H1 (cell line): ENCODE measurements around the gene MCF2L2.

Source experiments
- CHD2 ChIP-seq: IDR thresholded peaks from 2 replicates; pipeline ENCODE4 v1.6.1; 2012; ENCODE audit warnings: low read length, improper control_type of control experiment
- EZH2 ChIP-seq: fragments of 200-600 bp; sonication (generic); IDR thresholded peaks from 2 replicates; pipeline ENCODE4 v1.7.1; 2012; ENCODE audit warnings: low read depth, mild to moderate bottlenecking, moderate library complexity, low read length, inconsistent platforms; ENCODE audit not compliant: severe bottlenecking
- JUND ChIP-seq: IDR thresholded peaks from 2 replicates; pipeline ENCODE4 v1.6.1; 2011; ENCODE audit warnings: mild to moderate bottlenecking, improper control_type of control experiment, low read length
- MAFK ChIP-seq: IDR thresholded peaks from 2 replicates; pipeline ENCODE4 v1.6.1; 2012; ENCODE audit warnings: low read depth, mild to moderate bottlenecking, improper control_type of control experiment, low read length
- POLR2AphosphoS5 ChIP-seq: IDR thresholded peaks from 2 replicates; pipeline ENCODE4 v1.6.1; 2011; ENCODE audit warnings: low read depth, low read length
- RFX5 ChIP-seq: IDR thresholded peaks from 2 replicates; pipeline ENCODE4 v1.6.1; 2011; ENCODE audit warnings: low read depth, low read length, improper control_type of control experiment, borderline replicate concordance
- SRF ChIP-seq: IDR thresholded peaks from 2 replicates; pipeline ENCODE4 v1.6.1; 2011; ENCODE audit warnings: mild to moderate bottlenecking, low read depth, low read length, moderate library complexity
- ZNF274 ChIP-seq: IDR thresholded peaks from 2 replicates; pipeline ENCODE4 v1.7.0; 2012; ENCODE audit warnings: low read length, borderline replicate concordance; ENCODE audit errors: extremely low read depth
- TF ChIP-seq, protein P1 (sequence below), 3 experiments: IDR thresholded peaks; 1 replicate in 2 of 3; 2 replicates in 1 of 3; pipeline versions ENCODE4 v1.5.1 to v1.6.1; 2011; ENCODE audit warnings: low read length in 3 of 3, mild to moderate bottlenecking in 3 of 3, inconsistent platforms in 2 of 3, low read depth in 1 of 3, moderate library complexity in 1 of 3; ENCODE audit not compliant: insufficient read depth in 1 of 3; ENCODE audit errors: control extremely low read depth in 1 of 3
- TF ChIP-seq, protein P2 (sequence below): IDR thresholded peaks from 2 replicates; pipeline ENCODE4 v1.6.1; 2011; ENCODE audit warnings: low read depth, mild to moderate bottlenecking, low read length; ENCODE audit not compliant: insufficient read depth
- TF ChIP-seq, protein P3 (sequence below): IDR thresholded peaks from 2 replicates; pipeline ENCODE4 v1.6.1; 2011; ENCODE audit warnings: low read length, improper control_type of control experiment

DNA sequence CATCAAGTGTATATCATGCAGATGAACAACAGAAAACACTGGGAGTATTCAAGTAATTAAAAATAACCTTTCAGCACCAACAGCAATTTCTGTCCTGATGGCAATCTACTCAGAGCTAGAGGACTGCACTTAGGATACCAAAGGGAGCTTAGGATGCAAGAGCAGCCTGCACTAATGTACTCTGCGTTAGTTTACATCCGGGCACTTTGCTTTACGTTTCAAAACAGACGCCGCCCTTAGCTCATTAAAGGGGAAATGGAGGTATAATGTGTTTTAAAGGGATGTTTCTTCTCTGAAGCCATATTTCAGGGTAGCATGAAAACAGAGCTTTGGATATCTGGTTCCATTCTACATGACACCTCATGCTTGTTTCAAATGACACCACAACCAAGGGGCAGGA lies 189.4 kb downstream of the MCF2L2 start:
- TF ChIP-seq CHD2 (no peak), MAFK (no peak), POLR2AphosphoS5 (no peak), RFX5 (no peak), EZH2 (no peak), JUND (no peak), ZNF274 (no peak), SRF (no peak)
- TF ChIP-seq, protein P1, sequence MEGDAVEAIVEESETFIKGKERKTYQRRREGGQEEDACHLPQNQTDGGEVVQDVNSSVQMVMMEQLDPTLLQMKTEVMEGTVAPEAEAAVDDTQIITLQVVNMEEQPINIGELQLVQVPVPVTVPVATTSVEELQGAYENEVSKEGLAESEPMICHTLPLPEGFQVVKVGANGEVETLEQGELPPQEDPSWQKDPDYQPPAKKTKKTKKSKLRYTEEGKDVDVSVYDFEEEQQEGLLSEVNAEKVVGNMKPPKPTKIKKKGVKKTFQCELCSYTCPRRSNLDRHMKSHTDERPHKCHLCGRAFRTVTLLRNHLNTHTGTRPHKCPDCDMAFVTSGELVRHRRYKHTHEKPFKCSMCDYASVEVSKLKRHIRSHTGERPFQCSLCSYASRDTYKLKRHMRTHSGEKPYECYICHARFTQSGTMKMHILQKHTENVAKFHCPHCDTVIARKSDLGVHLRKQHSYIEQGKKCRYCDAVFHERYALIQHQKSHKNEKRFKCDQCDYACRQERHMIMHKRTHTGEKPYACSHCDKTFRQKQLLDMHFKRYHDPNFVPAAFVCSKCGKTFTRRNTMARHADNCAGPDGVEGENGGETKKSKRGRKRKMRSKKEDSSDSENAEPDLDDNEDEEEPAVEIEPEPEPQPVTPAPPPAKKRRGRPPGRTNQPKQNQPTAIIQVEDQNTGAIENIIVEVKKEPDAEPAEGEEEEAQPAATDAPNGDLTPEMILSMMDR (IDR thresholded peaks at IDR 0.05; ENCODE audit: control extremely low read depth in 1 of 3, insufficient read depth in 1 of 3, low read depth in 1 of 3, low read length in 3 of 3) = no peak
- TF ChIP-seq, protein P2, sequence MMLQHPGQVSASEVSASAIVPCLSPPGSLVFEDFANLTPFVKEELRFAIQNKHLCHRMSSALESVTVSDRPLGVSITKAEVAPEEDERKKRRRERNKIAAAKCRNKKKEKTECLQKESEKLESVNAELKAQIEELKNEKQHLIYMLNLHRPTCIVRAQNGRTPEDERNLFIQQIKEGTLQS = no peak
- TF ChIP-seq, protein P3, sequence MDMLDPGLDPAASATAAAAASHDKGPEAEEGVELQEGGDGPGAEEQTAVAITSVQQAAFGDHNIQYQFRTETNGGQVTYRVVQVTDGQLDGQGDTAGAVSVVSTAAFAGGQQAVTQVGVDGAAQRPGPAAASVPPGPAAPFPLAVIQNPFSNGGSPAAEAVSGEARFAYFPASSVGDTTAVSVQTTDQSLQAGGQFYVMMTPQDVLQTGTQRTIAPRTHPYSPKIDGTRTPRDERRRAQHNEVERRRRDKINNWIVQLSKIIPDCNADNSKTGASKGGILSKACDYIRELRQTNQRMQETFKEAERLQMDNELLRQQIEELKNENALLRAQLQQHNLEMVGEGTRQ = no peak
